HEK293T (cell line): ENCODE measurements around the gene DNAH8.

Experiments
- CTCF ChIA-PET: fragments of 350-600 bp; formaldehyde crosslinking; extraction: SDS; loops from one replicate; lab custom pipeline; 2021; ENCODE audit warnings: antibody characterized with exemption, inconsistent platforms; lab: Yijun Ruan, JAX
- POLR2A ChIA-PET: fragments of 350-600 bp; formaldehyde crosslinking; extraction: SDS; loops from one replicate; lab custom pipeline; 2020; ENCODE audit warnings: antibody characterized with exemption, inconsistent platforms; lab: Yijun Ruan, JAX
- DNase-seq: peaks from one replicate; pipeline ENCODE4 v3.0.0; 2012; ENCODE audit warnings: mixed read lengths; ENCODE audit errors: extremely low spot score
- ARNT ChIP-seq: fragments of 450-650 bp; IDR thresholded peaks from 2 replicates; pipeline ENCODE4 v1.6.1; 2017; ENCODE audit warnings: mild to moderate bottlenecking
- BHLHE40 ChIP-seq: fragments of 450-650 bp; IDR thresholded peaks from 2 replicates; pipeline ENCODE4 v1.6.1; 2016; ENCODE audit warnings: mild to moderate bottlenecking, moderate library complexity, borderline replicate concordance
- CTBP1 ChIP-seq: fragments of 450-650 bp; IDR thresholded peaks from 2 replicates; pipeline ENCODE4 v1.6.1; 2016; ENCODE audit warnings: borderline replicate concordance
- ELF4 ChIP-seq: fragments of 450-650 bp; IDR thresholded peaks from 2 replicates; pipeline ENCODE4 v1.6.1; 2017; ENCODE audit warnings: antibody characterized with exemption
- FOXA1 ChIP-seq: fragments of 450-650 bp; IDR thresholded peaks from 2 replicates; pipeline ENCODE4 v1.6.1; 2016; ENCODE audit warnings: mild to moderate bottlenecking
- FOXK2 ChIP-seq: fragments of 450-650 bp; IDR thresholded peaks from 2 replicates; pipeline ENCODE4 v1.6.1; 2016; ENCODE audit warnings: mild to moderate bottlenecking
- FOXM1 ChIP-seq: fragments of 450-650 bp; IDR thresholded peaks from 2 replicates; pipeline ENCODE4 v1.6.1; 2017; ENCODE audit warnings: mild to moderate bottlenecking, borderline replicate concordance
- HDGF ChIP-seq: fragments of 450-650 bp; IDR thresholded peaks from 2 replicates; pipeline ENCODE4 v1.6.1; 2017; ENCODE audit warnings: antibody characterized with exemption, borderline replicate concordance
- L3MBTL2 ChIP-seq: fragments of 450-650 bp; conservative IDR thresholded peaks from 2 replicates; pipeline ENCODE4 v1.6.1; 2016; ENCODE audit warnings: mild to moderate bottlenecking
- LEF1 ChIP-seq: fragments of 450-650 bp; IDR thresholded peaks from 2 replicates; pipeline ENCODE4 v1.6.1; 2017; ENCODE audit warnings: mild to moderate bottlenecking, borderline replicate concordance
- NFRKB ChIP-seq: fragments of 450-650 bp; IDR thresholded peaks from 2 replicates; pipeline ENCODE4 v1.6.1; 2016; ENCODE audit warnings: mild to moderate bottlenecking, moderate library complexity
- PKNOX1 ChIP-seq: fragments of 450-650 bp; IDR thresholded peaks from 2 replicates; pipeline ENCODE4 v1.6.1; 2016
- SP1 ChIP-seq: fragments of 450-650 bp; IDR thresholded peaks from 2 replicates; pipeline ENCODE4 v1.6.1; 2017
- SUZ12 ChIP-seq: fragments of 450-650 bp; IDR thresholded peaks from 2 replicates; pipeline ENCODE4 v1.6.1; 2016; ENCODE audit warnings: mild to moderate bottlenecking
- TARDBP ChIP-seq: fragments of 450-650 bp; IDR thresholded peaks from 2 replicates; pipeline ENCODE4 v1.6.1; 2016
- ZNF384 ChIP-seq: fragments of 450-650 bp; IDR thresholded peaks from 2 replicates; pipeline ENCODE4 v1.6.1; 2016

The DNAH8 gene

DNA sequence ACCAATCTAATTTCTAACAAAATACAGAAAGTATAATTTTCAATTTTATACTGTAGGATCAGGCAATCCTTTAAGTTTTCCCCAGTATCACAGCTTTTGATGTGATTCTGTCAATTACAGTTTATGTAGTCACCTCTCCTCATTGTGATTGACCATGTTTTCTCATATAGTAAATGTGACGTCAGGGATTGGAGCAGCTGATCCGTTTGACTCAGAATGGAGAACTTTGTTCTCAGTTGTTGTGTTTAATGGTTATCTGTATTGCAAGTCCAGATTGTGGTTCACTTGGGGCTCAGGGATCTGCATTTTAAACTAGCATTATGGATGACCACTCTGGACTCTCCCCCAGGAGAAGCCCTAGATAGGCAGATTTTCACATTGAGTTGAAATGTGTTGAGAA lies 90.6 kb downstream of the DNAH8 start:
- no peak for TF ChIP-seq L3MBTL2
- TF ChIP-seq TARDBP: no peak
- TF ChIP-seq HDGF: no peak
- no peak for TF ChIP-seq LEF1
- ChIA-PET POLR2A (interaction anchor here (0.7 to 1.0 kb wide), 2 partner anchors 102 to 341 kb away, joined by 3 read pairs; partner anchors contain the start of gene GLO1), CTCF (interaction anchor here (0.9 to 1.2 kb wide), 2 partner anchors 9 to 21 kb away, joined by 3 to 4 read pairs; no protein-coding TSS in a partner anchor)
- DNase-seq: no peak

GRCh38 chr6:38806271-38806670 lies 91.2 kb downstream of the DNAH8 start:
- ChIA-PET POLR2A (no interaction called here), CTCF (no interaction called here)
- TF ChIP-seq FOXK2 (no peak), ZNF384 (no peak), BHLHE40 (no peak), L3MBTL2 (no peak), CTBP1 (no peak), NFRKB (no peak), ARNT (no peak), FOXA1 (no peak), FOXM1 (no peak), SUZ12 (no peak), ELF4 (no peak), LEF1 (no peak), TARDBP (no peak), HDGF (no peak), PKNOX1 (no peak), SP1 (no peak)
- DNase-seq: no peak

DNA sequence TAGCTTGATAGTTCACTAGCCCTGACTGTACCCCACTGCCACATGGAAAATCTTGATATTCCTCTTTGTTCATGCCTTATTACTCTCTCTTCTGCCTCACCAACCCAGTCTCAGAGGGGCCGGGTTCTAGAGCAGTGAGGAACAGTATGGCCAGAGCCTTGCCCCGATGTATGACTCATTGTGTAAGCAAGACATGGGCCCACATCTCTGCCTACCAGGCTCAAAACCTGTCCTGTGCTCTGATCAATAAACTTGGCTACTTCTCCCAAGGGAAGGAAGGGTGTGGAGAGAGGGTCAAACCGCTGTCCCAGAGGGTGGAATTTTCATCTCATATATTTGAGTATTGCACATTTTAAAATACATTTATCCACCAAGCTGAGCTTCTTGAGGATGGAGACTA lies 91.7 kb downstream of the DNAH8 start:
- CTCF ChIA-PET: no interaction called here
- DNase-seq: no peak
- TF ChIP-seq BHLHE40 (no peak), ELF4 (no peak), FOXA1 (no peak), SP1 (no peak), ZNF384 (no peak), L3MBTL2 (no peak), TARDBP (no peak), CTBP1 (no peak), FOXK2 (no peak), HDGF (no peak), ARNT (no peak), LEF1 (no peak), FOXM1 (no peak), NFRKB (no peak), PKNOX1 (no peak), SUZ12 (no peak)
- POLR2A ChIA-PET: no interaction called here

DNA sequence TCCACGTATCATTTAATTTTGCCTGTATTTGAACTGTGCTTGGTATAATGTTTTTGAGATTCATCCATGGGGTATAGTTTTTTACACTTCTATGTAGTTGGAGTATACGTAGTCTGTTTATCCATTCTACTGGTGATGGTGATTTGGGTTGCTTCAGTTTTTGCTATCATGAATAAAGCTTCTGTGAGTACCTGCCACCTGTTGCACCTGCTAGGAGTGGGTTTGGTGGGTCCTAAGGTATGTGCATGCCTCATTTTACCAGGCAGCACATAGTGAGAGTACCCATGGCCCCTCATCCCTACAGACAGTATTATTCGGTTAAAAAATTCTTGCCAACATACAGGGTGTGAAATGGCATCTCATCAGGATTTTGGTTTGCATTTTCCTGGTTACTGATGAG lies 92.9 kb downstream of the DNAH8 start:
- POLR2A ChIA-PET: no interaction called here
- CTCF ChIA-PET: no interaction called here
- no peak for DNase-seq
- TF ChIP-seq SUZ12: no peak
- TF ChIP-seq LEF1: no peak
- TF ChIP-seq FOXM1: no peak
- no peak for TF ChIP-seq BHLHE40
- no peak for TF ChIP-seq L3MBTL2

- DNase-seq: peak; percentile 32
- no peak for TF ChIP-seq ELF4
- ChIA-PET CTCF (interaction anchor here (1.1 kb wide), 1 partner anchor 38 kb away, joined by 3 read pairs; no protein-coding TSS in a partner anchor), POLR2A (no interaction called here)
Observed at GRCh38 chr6:38813041-38813823, 98.1 kb downstream of the DNAH8 start.

- TF ChIP-seq SP1 (no peak), LEF1 (no peak), ARNT (no peak), ZNF384 (no peak), BHLHE40 (no peak), HDGF (no peak), FOXK2 (no peak), NFRKB (no peak), CTBP1 (no peak), ELF4 (no peak), SUZ12 (no peak), TARDBP (no peak), FOXA1 (no peak), L3MBTL2 (no peak), FOXM1 (no peak)
- POLR2A ChIA-PET: no interaction called here
Observed at GRCh38 chr6:38814761-38815160, 99.7 kb downstream of the DNAH8 start.

DNA sequence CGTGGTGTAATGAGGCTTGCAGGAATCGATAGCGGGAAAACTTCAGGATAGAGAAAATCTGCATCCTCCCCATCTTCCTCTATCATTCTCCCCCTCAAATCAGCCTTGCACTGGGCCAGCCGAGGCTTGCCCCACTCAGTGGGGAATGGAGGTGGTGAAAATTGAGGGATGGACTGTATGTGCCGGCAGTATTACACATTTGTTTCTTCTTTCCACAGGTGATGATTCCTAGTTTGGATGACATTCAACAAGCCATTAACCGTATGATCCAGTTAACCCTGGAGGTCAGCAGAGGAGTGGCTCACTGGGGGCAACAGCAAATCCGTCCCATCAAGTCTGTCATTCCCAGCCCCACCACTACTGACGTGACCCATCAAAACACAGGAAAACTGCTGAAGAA lies 100.1 kb downstream of the DNAH8 start:
- CTCF ChIA-PET: no interaction called here
- POLR2A ChIA-PET: no interaction called here
- TF ChIP-seq ARNT: no peak
- no peak for TF ChIP-seq SP1
- TF ChIP-seq PKNOX1: no peak
- no peak for TF ChIP-seq HDGF
- TF ChIP-seq TARDBP: no peak
- no peak for TF ChIP-seq FOXA1
- TF ChIP-seq NFRKB: no peak
- TF ChIP-seq LEF1: no peak
- no peak for TF ChIP-seq L3MBTL2
- TF ChIP-seq BHLHE40: no peak
- TF ChIP-seq FOXM1: no peak
- no peak for TF ChIP-seq SUZ12
- TF ChIP-seq ZNF384: no peak
- no peak for TF ChIP-seq ELF4
- TF ChIP-seq FOXK2: no peak
- TF ChIP-seq CTBP1: no peak
- no peak for DNase-seq

More at GRCh38 chr6:38814761-38815160, 99.7 kb downstream of the DNAH8 start:
- CTCF ChIA-PET: interaction anchor here (1.1 kb wide), 1 partner anchor 40 kb away, joined by 3 read pairs; no protein-coding TSS in a partner anchor
- no peak for DNase-seq
